HepG2 (cell line): ENCODE measurements around the gene ATAD3C. TPM values are rescaled to one million over a fixed set of nuclear protein-coding genes. Genes with fewer than 3 reads are reported as not detected.

Experiments used
- ARID4A ChIP-seq: sonication (generic); formaldehyde crosslinking; IDR thresholded peaks from 2 replicates; pipeline ENCODE4 v1.5.0; 2020; ENCODE audit warnings: mild to moderate bottlenecking, missing genetic modification reagents, borderline replicate concordance
- CBX5 ChIP-seq: sonication (generic); formaldehyde crosslinking; IDR thresholded peaks from 2 replicates; pipeline ENCODE4 v1.4.0; 2020; ENCODE audit warnings: missing genetic modification reagents, borderline replicate concordance
- MAFF ChIP-seq: IDR thresholded peaks from 2 replicates; pipeline ENCODE4 v1.6.1; 2011; ENCODE audit warnings: low read depth, low read length, improper control_type of control experiment
- MTA1 ChIP-seq: sonication (generic); formaldehyde crosslinking; IDR thresholded peaks from 2 replicates; pipeline ENCODE4 v1.4.0; 2020; ENCODE audit warnings: missing genetic modification reagents, mild to moderate bottlenecking, borderline replicate concordance
- NPAS2 ChIP-seq: sonication (generic); formaldehyde crosslinking; IDR thresholded peaks from 2 replicates; pipeline ENCODE4 v1.8.0; 2022; ENCODE audit warnings: mild to moderate bottlenecking, missing genetic modification reagents, borderline replicate concordance
- SMAD9 ChIP-seq: sonication (generic); formaldehyde crosslinking; IDR thresholded peaks from 2 replicates; pipeline ENCODE4 v1.5.1; 2020; ENCODE audit warnings: mild to moderate bottlenecking, missing genetic modification reagents
- SRF ChIP-seq: IDR thresholded peaks from 2 replicates; pipeline ENCODE4 v1.6.1; 2011; ENCODE audit warnings: mild to moderate bottlenecking, low read depth, low read length, moderate library complexity
- ZNF124 ChIP-seq: sonication (generic); formaldehyde crosslinking; IDR thresholded peaks from 2 replicates; pipeline ENCODE4 v1.4.0; 2020; ENCODE audit warnings: missing genetic modification reagents
- ZNF225 ChIP-seq: sonication (generic); formaldehyde crosslinking; IDR thresholded peaks from 2 replicates; pipeline ENCODE4 v1.4.0; 2020; ENCODE audit warnings: mild to moderate bottlenecking, missing genetic modification reagents
- ZNF563 ChIP-seq: sonication (generic); formaldehyde crosslinking; IDR thresholded peaks from 2 replicates; pipeline ENCODE4 v1.8.0; 2022; ENCODE audit warnings: mild to moderate bottlenecking, moderate library complexity, missing genetic modification reagents
- ZNF691 ChIP-seq: sonication (generic); formaldehyde crosslinking; IDR thresholded peaks from 2 replicates; pipeline ENCODE4 v1.4.0; 2020; ENCODE audit warnings: missing genetic modification reagents, low read depth, mild to moderate bottlenecking, borderline replicate concordance
- polyA plus RNA-seq, 8 experiments: library from polyadenylated mRNA; depleted of rRNA in 3 of 8; stranded (reverse) in 7 of 8; unstranded in 1 of 8; fragments of >200 nt; fragmentation: Illumina TruSeq in 4 of 8; extraction: Trizol in 4 of 8; gene quantifications; 2 replicates each; pipeline versions ENCODE4 v1.2.1 to v1.2.3, GENCODE V29; 2011 to 2016; ENCODE audit warnings: low read depth in 4 of 8, missing spikeins in 1 of 8, mixed read lengths in 1 of 8; ENCODE audit not compliant: insufficient read depth in 1 of 8
- total RNA-seq, 5 experiments: library from RNA; depleted of rRNA; stranded (reverse); fragments of >200 nt; fragmentation: Illumina TruSeq; extraction: Trizol; gene quantifications; 2 replicates each; pipeline ENCODE4 v1.2.3, GENCODE V29; 2016; ENCODE audit warnings: low read depth in 1 of 5
- TF ChIP-seq, protein P1 (sequence below): sonication (generic); formaldehyde crosslinking; IDR thresholded peaks from 2 replicates; pipeline ENCODE4; 2020; ENCODE audit warnings: missing genetic modification reagents, mild to moderate bottlenecking, borderline replicate concordance
- TF ChIP-seq, protein P2 (sequence below): sonication (generic); formaldehyde crosslinking; conservative IDR thresholded peaks from 2 replicates; pipeline ENCODE4 v1.8.0; 2022; ENCODE audit warnings: mild to moderate bottlenecking, moderate library complexity, missing genetic modification reagents
- TF ChIP-seq, protein P3 (sequence below): sonication (generic); formaldehyde crosslinking; IDR thresholded peaks from 2 replicates; pipeline ENCODE4 v1.4.0; 2020; ENCODE audit warnings: low read depth, mild to moderate bottlenecking, missing genetic modification reagents
- TF ChIP-seq, protein P4 (sequence below): sonication (generic); formaldehyde crosslinking; IDR thresholded peaks from 2 replicates; pipeline ENCODE4 v1.4.0; 2020; ENCODE audit warnings: missing genetic modification reagents; ENCODE audit errors: not compliant biosample characterization

Gene ATAD3C
- total and polyA plus RNA-seq, 2 of the 13 experiments (the other 11 are each of a cell fraction or from before 2014, with no cell fraction given) = 2.4 to 3.2 TPM

DNA sequence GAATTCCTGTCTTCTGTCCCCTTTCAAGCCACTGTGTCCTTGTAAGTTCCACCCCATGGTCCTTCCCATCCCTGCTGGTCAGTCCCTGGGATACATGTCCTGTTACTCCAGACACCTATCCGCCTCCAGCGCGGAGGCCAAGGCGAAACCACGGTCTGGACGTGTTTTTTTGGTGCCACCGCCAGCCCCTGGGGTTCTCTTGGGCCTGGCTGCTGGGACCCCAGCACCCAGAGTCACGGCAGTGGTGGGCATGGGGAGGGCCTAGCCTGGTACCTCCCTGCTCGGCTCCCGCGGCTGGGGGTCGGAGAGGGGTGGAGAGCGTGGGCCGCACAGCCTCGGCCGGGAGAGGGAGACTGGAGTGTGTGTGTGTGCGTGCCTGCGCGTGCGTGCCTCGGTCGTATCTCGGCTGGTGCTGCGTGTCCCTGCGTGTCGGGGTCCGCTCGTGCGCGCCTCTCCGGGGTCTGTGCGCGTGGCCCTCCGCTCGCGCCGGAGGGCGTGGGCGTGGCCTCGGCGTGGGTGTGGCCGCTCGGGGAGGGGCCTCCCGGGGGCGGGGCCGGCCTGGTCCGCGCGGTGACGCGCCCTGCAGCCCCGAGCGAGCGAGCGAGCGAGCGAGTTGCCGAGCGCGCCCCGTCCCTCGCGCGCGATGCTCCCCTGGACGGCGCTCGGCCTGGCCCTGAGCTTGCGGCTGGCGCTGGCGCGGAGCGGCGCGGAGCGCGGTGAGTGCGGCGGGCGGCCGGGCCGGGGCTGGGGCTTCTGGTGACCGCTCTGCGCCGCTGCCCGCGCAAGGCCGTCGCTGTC, 14.2 kb upstream of the ATAD3C start, which contains the start of gene VWA1 (continued):
- TF ChIP-seq, protein P1, sequence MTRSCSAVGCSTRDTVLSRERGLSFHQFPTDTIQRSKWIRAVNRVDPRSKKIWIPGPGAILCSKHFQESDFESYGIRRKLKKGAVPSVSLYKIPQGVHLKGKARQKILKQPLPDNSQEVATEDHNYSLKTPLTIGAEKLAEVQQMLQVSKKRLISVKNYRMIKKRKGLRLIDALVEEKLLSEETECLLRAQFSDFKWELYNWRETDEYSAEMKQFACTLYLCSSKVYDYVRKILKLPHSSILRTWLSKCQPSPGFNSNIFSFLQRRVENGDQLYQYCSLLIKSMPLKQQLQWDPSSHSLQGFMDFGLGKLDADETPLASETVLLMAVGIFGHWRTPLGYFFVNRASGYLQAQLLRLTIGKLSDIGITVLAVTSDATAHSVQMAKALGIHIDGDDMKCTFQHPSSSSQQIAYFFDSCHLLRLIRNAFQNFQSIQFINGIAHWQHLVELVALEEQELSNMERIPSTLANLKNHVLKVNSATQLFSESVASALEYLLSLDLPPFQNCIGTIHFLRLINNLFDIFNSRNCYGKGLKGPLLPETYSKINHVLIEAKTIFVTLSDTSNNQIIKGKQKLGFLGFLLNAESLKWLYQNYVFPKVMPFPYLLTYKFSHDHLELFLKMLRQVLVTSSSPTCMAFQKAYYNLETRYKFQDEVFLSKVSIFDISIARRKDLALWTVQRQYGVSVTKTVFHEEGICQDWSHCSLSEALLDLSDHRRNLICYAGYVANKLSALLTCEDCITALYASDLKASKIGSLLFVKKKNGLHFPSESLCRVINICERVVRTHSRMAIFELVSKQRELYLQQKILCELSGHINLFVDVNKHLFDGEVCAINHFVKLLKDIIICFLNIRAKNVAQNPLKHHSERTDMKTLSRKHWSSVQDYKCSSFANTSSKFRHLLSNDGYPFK (CRISPR knock-in tag) = no peak
- TF ChIP-seq SMAD9 = 0 out of 2 replicates have a peak, but pooled peaks have one; percentile 49
- no peak for TF ChIP-seq NPAS2 (CRISPR knock-in tag)
- TF ChIP-seq, protein P2, sequence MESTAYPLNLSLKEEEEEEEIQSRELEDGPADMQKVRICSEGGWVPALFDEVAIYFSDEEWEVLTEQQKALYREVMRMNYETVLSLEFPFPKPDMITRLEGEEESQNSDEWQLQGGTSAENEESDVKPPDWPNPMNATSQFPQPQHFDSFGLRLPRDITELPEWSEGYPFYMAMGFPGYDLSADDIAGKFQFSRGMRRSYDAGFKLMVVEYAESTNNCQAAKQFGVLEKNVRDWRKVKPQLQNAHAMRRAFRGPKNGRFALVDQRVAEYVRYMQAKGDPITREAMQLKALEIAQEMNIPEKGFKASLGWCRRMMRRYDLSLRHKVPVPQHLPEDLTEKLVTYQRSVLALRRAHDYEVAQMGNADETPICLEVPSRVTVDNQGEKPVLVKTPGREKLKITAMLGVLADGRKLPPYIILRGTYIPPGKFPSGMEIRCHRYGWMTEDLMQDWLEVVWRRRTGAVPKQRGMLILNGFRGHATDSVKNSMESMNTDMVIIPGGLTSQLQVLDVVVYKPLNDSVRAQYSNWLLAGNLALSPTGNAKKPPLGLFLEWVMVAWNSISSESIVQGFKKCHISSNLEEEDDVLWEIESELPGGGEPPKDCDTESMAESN = no peak; the same call in 1 of the 2 replicates
- TF ChIP-seq CBX5 (CRISPR knock-in tag) = no peak
- no peak for TF ChIP-seq SRF
- peak; percentile 44; the same call in 1 of the 2 replicates for TF ChIP-seq ZNF225 (CRISPR knock-in tag)
- no peak for TF ChIP-seq ZNF124 (CRISPR knock-in tag)
- TF ChIP-seq MAFF = no peak
- peak; percentile 58; the same call in 1 of the 2 replicates for TF ChIP-seq ZNF563
- TF ChIP-seq ZNF691 (CRISPR knock-in tag) = no peak
- peak; percentile 78; the same call in 1 of the 2 replicates for TF ChIP-seq MTA1
- TF ChIP-seq, protein P3, sequence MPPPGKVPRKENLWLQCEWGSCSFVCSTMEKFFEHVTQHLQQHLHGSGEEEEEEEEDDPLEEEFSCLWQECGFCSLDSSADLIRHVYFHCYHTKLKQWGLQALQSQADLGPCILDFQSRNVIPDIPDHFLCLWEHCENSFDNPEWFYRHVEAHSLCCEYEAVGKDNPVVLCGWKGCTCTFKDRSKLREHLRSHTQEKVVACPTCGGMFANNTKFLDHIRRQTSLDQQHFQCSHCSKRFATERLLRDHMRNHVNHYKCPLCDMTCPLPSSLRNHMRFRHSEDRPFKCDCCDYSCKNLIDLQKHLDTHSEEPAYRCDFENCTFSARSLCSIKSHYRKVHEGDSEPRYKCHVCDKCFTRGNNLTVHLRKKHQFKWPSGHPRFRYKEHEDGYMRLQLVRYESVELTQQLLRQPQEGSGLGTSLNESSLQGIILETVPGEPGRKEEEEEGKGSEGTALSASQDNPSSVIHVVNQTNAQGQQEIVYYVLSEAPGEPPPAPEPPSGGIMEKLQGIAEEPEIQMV (CRISPR knock-in tag) = 0 out of 2 replicates have a peak, but pooled peaks have one; percentile 59
- TF ChIP-seq, protein P4, sequence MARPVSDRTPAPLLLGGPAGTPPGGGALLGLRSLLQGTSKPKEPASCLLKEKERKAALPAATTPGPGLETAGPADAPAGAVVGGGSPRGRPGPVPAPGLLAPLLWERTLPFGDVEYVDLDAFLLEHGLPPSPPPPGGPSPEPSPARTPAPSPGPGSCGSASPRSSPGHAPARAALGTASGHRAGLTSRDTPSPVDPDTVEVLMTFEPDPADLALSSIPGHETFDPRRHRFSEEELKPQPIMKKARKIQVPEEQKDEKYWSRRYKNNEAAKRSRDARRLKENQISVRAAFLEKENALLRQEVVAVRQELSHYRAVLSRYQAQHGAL = peak; percentile 0
- peak; percentile 79; the same call in 1 of the 2 replicates for TF ChIP-seq ARID4A
